Endothelial cell of coronary artery (primary cell): Measurements from ENCODE around the gene C6. TPM values are rescaled to one million over a fixed set of nuclear protein-coding genes. Genes with fewer than 3 reads are reported as not detected.

Experiments
- total RNA-seq: library from RNA; depleted of rRNA; stranded (reverse); fragments of >200 nt; gene quantifications from 2 replicates; pipeline ENCODE4 v1.2.3, GENCODE V29; 2014

C6 gene
- total RNA-seq: not detected in 2 replicates

GRCh38 chr5:41213340-41213739, at the start of gene C6:
Gene C6, minus strand, starts transcription at chr5:41213532. Its CDS starts 10,302 bp downstream, at chr5:41203230.

Other genes starting within 250 kb of the C6 start
- gene MROH2B, start 142.2 kb downstream of the C6 start, total RNA-seq: not detected in 2 replicates